ENCODE results near the gene PTGIR. TPM values are rescaled to one million over a fixed set of nuclear protein-coding genes. Genes with fewer than 3 reads are reported as not detected.

Gene PTGIR
- polyA plus RNA-seq, 2 of the 4 experiments (the other 2 are of a cell fraction) = 0.06 TPM; not detected in 1

DNA sequence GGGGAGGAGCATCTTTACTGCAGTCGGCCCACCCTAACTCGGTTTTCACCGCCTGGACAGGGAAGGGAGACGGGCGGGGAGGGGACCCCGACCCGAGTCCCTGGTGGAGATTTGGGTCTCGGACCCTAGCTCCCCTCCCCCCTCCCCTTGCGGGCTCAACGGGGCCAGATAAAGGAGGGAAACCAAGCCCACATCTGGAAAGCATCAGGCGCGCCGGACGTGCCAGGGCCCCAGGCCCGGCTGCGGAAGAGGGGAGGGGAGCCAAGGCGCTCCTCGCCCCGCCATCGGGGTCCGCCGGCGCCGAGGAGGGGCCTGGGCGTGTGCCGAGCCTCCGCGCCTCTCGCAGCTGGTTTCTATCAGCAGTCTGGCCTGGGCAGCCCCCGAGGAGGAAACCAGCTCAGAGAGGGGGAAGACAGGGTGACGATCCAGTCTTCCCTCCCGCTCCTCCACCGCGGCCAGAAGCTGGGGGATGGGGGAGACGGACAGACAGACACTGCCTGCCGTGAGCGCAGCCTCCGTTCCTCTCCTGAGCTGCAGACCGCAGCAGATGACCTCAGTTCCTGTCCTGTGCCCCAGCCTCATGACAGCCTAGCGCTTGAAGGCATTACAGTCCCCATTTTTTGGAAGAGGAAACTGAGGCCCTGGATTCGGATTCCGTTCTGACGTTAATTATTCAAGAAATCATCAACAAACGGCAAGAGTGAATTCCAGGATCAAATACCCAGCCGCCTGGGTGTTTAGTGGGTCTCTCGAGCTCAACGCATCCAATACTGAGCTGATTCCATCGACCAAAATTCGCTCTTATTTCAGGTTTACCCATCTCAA, 14.7 kb upstream of the PTGIR start:
- Histone ChIP-seq H3K4me3 (peak overlapping the region; percentile 55), H3K4me2 (peak overlapping the region; percentile 99), H3K4me1 (peaks cover 17% of the 10 kb centered on the region), H3K9me3 (no peaks in the 10 kb centered on the region), H3K27ac (peak overlapping the region in 1 of 2 experiments; percentile 71; a peak in 3 of 6 replicates)
- ATAC-seq (peak; percentile 1 to 5; a peak in 3 of 6 replicates), FAIRE-seq (no peak), DNase-seq (ENCODE audit: low read depth in 1 of 2, low spot score in 1 of 2) (no peak)
- ChIA-PET CTCF (interaction anchor here (0.6 to 1.5 kb wide), 8 partner anchors 13 to 458 kb away, joined by 3 to 7 read pairs (median 4); no protein-coding TSS in a partner anchor), POLR2A (no interaction called here)
- TF ChIP-seq MAFK (IDR thresholded peaks at IDR 0.05; ENCODE audit: partially characterized antibody) (no peak), ZC3H11A (IDR thresholded peaks at IDR 0.05) (no peak), HOXB13 (CRISPR knock-in tag; IDR thresholded peaks at IDR 0.05; ENCODE audit: low read depth) (no peak), EHMT2 (IDR thresholded peaks at IDR 0.05; ENCODE audit: low read depth) (no peak), POLR2A (IDR thresholded peaks at IDR 0.05; ENCODE audit: low read length) (no peak), KDM1A (IDR thresholded peaks at IDR 0.05; ENCODE audit: low read depth) (no peak), TP53 (CRISPR knock-in tag; IDR thresholded peaks at IDR 0.05) (no peak), NFE2L2 (conservative IDR thresholded peaks at IDR 0.05; ENCODE audit: low read length) (no peak; the same call in 1 of the 2 replicates), HOXB5 (CRISPR knock-in tag; IDR thresholded peaks at IDR 0.05) (no peak), TFCP2L1 (CRISPR knock-in tag; IDR thresholded peaks at IDR 0.05) (no peak), FOSB (CRISPR knock-in tag; IDR thresholded peaks at IDR 0.05) (no peak)
- TF ChIP-seq, protein P1, sequence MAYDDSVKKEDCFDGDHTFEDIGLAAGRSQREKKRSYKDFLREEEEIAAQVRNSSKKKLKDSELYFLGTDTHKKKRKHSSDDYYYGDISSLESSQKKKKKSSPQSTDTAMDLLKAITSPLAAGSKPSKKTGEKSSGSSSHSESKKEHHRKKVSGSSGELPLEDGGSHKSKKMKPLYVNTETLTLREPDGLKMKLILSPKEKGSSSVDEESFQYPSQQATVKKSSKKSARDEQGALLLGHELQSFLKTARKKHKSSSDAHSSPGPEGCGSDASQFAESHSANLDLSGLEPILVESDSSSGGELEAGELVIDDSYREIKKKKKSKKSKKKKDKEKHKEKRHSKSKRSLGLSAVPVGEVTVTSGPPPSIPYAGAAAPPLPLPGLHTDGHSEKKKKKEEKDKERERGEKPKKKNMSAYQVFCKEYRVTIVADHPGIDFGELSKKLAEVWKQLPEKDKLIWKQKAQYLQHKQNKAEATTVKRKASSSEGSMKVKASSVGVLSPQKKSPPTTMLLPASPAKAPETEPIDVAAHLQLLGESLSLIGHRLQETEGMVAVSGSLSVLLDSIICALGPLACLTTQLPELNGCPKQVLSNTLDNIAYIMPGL (CRISPR knock-in tag; IDR thresholded peaks at IDR 0.05; ENCODE audit: borderline replicate concordance) = no peak
- TF ChIP-seq, protein P2, sequence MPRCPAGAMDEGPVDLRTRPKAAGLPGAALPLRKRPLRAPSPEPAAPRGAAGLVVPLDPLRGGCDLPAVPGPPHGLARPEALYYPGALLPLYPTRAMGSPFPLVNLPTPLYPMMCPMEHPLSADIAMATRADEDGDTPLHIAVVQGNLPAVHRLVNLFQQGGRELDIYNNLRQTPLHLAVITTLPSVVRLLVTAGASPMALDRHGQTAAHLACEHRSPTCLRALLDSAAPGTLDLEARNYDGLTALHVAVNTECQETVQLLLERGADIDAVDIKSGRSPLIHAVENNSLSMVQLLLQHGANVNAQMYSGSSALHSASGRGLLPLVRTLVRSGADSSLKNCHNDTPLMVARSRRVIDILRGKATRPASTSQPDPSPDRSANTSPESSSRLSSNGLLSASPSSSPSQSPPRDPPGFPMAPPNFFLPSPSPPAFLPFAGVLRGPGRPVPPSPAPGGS (IDR thresholded peaks at IDR 0.05) = no peak
- TF ChIP-seq, protein P3, sequence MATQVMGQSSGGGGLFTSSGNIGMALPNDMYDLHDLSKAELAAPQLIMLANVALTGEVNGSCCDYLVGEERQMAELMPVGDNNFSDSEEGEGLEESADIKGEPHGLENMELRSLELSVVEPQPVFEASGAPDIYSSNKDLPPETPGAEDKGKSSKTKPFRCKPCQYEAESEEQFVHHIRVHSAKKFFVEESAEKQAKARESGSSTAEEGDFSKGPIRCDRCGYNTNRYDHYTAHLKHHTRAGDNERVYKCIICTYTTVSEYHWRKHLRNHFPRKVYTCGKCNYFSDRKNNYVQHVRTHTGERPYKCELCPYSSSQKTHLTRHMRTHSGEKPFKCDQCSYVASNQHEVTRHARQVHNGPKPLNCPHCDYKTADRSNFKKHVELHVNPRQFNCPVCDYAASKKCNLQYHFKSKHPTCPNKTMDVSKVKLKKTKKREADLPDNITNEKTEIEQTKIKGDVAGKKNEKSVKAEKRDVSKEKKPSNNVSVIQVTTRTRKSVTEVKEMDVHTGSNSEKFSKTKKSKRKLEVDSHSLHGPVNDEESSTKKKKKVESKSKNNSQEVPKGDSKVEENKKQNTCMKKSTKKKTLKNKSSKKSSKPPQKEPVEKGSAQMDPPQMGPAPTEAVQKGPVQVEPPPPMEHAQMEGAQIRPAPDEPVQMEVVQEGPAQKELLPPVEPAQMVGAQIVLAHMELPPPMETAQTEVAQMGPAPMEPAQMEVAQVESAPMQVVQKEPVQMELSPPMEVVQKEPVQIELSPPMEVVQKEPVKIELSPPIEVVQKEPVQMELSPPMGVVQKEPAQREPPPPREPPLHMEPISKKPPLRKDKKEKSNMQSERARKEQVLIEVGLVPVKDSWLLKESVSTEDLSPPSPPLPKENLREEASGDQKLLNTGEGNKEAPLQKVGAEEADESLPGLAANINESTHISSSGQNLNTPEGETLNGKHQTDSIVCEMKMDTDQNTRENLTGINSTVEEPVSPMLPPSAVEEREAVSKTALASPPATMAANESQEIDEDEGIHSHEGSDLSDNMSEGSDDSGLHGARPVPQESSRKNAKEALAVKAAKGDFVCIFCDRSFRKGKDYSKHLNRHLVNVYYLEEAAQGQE (IDR thresholded peaks at IDR 0.05) = no peak
- 28% methylated on average over 39 of the region's 49 CpGs for WGBS (ENCODE audit: missing lambda C conversion rate)

DNA sequence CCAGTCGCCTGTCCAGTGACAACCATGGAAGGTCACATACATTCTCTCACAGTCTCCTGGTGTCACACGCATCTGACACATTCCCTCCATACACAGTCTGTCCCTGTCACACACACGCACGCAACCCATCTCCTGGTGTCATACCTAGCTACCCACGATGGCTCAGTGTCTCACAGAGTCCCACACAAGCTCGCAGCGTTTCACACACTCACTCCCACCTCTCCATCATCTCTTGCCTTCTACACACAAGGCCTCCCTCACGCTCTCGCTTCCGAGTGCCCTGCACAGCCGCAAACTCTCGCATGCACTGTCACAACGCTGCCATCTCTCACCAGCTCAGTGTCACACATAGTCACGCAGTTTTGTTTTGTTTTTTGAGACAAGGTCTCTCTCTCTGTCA, 12.3 kb upstream of the PTGIR start:
- CTCF ChIA-PET = interaction anchor here (0.6 to 28.7 kb wide), 14 partner anchors 9 to 684 kb away, joined by 3 to 737 read pairs (median 4); partner anchors contain the start of genes CALM3 and DACT3
- Histone ChIP-seq H3K4me2 (no peak overlapping the region), H3K9me3 (no peaks in the 10 kb centered on the region), H3K27ac (no peak overlapping the region), H3K4me1 (peaks cover 25% of the 10 kb centered on the region), H3K4me3 (no peak overlapping the region)
- POLR2A ChIA-PET = no interaction called here
- 65% methylated on average over 14 of the region's 14 CpGs for WGBS (ENCODE audit: missing lambda C conversion rate)
- ATAC-seq (no peak), DNase-seq (ENCODE audit: low read depth in 1 of 2, low spot score in 1 of 2) (no peak), FAIRE-seq (no peak)
- TF ChIP-seq PBX3 (IDR thresholded peaks at IDR 0.05) (no peak), USF2 (IDR thresholded peaks at IDR 0.05) (no peak), PHF8 (IDR thresholded peaks at IDR 0.05; ENCODE audit: borderline replicate concordance, low read depth) (no peak), ZFP36 (IDR thresholded peaks at IDR 0.05; ENCODE audit: borderline replicate concordance, partially characterized antibody) (no peak), CHD4 (IDR thresholded peaks at IDR 0.05; ENCODE audit: borderline replicate concordance) (no peak), MAFK (IDR thresholded peaks at IDR 0.05; ENCODE audit: partially characterized antibody) (no peak), EP300 (IDR thresholded peaks at IDR 0.05) (no peak), ZNF302 (CRISPR knock-in tag; IDR thresholded peaks at IDR 0.05) (no peak), FOXS1 (CRISPR knock-in tag; IDR thresholded peaks at IDR 0.05) (no peak), HEYL (CRISPR knock-in tag; IDR thresholded peaks at IDR 0.05) (no peak), BHLHE40 (IDR thresholded peaks at IDR 0.05; ENCODE audit: low read depth, low read length) (no peak), FOSL2 (IDR thresholded peaks at IDR 0.05) (no peak), FOSL2 (CRISPR knock-in tag; IDR thresholded peaks at IDR 0.05) (no peak), HOXA7 (CRISPR knock-in tag; IDR thresholded peaks at IDR 0.05) (no peak), EHMT2 (IDR thresholded peaks at IDR 0.05; ENCODE audit: low read depth) (no peak), ZC3H11A (IDR thresholded peaks at IDR 0.05) (no peak)

Measured in A549 (cell line).